Stimulated activated CD8-positive, alpha-beta memory T cell treated with anti-CD3 and anti-CD28 coated beads, Interleukin-12 subunit alpha, Interleukin-12 subunit beta, amount 100 ng/mL, for 24 hours (primary cell): Measurements from ENCODE around the gene IL17RE.
"Not testable (repeated sequence)": the region's sequence is repeated elsewhere in the genome, so short reads cannot be mapped to it uniquely, and the experiment has no call there.

ENCODE experiments used
- DNase-seq: peaks from one replicate; pipeline ENCODE4 v3.0.0-alpha.2; 2020; ENCODE audit errors: extremely low read depth

IL17RE gene

DNA sequence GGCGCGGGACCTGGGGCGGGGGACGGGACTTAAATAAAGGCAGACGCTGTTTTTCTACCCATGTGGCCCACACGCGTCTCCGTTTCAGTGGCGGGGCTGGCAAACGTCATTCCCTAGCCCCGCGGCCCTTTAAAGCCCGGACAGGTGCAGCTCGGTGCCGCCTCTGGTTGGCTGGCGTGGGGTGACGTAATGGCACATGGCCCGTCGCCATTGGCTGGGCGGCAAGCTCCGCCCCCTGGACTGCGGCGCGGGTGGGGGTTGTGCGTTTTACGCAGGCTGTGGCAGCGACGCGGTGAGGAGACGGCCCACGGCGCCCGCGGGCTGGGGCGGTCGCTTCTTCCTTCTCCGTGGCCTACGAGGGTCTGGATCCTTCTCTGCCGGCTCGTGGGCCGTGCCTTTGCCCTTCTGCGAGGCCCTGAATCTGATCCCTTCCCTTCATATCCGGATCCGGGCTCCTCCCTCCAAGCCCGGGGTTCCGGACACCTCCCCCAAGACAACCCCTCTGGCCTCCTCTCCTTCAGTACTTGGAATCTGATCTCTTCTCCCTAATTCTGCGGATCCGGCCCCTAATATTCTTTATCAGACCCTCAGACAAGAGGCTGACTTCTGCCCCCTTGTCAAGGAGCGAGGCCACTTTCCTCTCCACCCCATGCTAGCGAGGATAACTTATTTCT, 31.1 kb downstream of the IL17RE start, which contains the start of gene CRELD1:
CRELD1 (plus strand) TSS at position 274 of the 674 bp plus-strand sequence. CDS start 605 bp downstream, outside the sequence.
- peak; percentile 91 for DNase-seq

DNA sequence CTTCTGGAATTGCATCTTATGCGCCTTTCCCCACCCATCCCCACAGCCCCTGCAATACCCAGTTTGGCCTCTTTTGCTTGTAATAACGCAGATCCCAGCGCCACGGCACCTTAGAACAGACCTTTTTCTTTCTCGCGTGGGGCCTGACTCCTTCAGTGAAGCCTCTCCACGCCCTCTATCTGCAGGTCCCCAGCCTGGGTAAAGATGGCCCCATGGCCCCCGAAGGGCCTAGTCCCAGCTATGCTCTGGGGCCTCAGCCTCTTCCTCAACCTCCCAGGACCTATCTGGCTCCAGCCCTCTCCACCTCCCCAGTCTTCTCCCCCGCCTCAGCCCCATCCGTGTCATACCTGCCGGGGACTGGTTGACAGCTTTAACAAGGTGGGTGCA, 31.6 kb downstream of the IL17RE start:
- no peak for DNase-seq

DNA sequence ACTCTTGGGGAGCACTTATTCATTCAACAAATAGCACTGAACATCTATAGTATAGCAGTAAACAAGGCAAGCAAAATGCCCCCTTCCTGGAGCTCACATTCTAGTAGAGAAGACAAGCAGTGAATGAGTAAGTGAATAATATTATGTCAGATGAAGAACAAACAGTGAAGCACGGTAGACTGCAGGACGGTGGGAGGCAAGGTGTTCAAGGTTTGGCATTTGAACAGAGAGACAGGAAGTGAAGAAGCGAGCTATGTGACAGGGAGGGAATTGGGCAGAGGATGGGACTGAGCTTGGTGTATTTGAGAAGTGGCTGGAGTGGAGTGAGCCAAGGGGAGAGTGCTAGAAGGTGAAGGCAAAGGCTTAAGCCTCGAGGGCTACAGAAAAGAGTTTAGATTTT, 32.3 kb downstream of the IL17RE start:
- DNase-seq, result no peak

DNA sequence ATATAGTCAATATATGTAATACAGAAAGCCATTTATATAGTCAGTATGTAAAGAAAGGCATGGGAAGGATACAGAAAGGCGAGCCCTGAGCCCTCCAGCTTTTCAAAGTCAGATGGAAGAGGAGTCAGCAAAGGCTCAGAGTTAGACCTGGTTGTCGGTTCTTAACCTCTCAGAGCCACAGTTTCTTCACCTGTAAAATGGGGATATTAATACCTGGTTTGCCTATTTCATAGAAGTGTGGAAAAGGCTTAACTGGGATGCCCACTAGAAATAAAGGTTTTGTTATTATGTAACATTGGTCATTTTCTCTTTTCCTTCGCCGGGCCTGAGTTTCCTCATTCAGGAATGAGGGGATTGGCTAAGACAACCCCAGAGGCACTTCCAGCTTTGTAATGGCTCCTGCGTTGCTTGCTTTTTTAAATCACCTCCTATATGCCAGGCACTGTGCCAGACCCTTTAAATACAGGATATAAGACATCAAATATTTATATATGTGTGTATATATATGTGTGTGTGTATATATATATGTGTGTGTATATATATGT, 33.4 kb downstream of the IL17RE start:
- no peak for DNase-seq

DNA sequence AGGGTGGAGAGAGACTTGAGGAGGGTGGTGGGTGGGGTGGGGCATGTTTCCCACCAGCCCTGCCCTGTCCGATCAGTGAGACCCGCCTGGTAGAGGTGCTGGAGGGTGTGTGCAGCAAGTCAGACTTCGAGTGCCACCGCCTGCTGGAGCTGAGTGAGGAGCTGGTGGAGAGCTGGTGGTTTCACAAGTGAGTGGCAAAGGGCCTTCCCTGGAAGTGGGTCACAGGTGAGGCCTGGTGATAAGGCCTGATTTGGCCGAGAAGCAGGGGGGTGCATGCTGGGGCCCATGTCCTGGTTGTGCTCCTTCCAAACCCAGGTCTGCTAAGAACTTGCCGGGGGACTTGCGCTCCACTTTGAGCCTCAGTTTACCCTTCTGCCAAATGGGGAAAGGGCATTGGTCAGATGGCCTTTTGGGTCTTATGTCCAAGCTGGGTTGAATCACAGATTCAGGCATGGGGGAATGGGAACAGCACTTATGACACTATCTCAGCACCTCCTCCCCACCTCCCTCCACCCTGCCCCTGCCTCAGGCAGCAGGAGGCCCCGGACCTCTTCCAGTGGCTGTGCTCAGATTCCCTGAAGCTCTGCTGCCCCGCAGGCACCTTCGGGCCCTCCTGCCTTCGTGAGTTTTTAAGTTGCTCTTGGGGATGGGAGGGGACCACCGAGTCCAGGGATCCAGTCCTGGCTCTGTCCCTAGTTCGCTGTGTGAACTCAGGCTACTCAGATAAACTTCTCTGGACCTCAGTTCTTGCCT, 35.0 kb downstream of the IL17RE start:
- DNase-seq, result no peak

DNA sequence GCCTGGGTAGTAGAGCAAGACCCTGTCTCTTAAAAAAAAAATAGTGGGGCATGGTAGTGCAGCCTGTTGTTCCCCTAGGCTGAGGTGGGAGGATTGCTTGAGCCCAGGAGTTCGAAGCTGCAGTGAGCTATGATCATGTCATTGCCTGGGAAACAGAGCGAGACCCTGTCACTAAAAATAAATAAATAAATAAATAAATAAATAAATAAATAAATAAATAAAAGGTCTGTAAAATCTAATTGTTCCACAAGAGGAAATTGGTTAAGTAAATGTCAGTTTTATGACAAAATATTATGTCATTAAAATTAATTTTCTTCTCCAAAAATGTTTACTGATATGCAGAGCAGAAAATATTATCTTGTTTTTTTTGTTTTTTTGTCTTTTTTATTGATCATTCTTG, 36.3 kb downstream of the IL17RE start:
- DNase-seq, result no peak

DNA sequence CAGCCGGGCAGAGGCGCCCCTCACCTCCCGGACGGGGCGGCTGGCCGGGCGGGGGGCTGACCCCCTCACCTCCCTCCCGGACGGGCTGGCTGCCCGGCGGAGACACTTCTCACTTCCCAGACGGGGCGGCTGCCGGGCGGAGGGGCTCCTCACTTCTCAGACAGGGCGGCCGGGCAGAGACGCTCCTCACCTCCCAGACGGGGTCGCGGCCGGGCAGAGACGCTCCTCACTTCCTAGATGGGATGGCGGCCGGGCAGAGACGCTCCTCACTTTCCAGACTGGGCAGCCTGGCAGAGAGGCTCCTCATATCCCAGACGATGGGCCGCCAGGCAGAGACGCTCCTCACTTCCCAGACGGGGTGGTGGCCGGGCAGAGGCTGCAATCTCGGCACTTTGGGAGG, 37.3 kb downstream of the IL17RE start:
- DNase-seq, result not testable (repeated sequence)

DNA sequence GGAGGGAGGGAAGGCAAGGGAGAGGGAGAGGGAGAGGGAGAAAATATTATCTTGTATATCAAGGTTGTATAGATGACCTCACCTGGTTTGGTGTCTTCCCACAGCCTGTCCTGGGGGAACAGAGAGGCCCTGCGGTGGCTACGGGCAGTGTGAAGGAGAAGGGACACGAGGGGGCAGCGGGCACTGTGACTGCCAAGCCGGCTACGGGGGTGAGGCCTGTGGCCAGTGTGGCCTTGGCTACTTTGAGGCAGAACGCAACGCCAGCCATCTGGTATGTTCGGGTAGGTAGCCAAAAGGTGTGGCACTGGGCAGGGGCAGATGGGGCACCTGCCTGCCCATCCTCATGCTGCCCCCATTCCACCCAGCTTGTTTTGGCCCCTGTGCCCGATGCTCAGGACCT, 38.1 kb downstream of the IL17RE start:
- DNase-seq, result no peak

DNA sequence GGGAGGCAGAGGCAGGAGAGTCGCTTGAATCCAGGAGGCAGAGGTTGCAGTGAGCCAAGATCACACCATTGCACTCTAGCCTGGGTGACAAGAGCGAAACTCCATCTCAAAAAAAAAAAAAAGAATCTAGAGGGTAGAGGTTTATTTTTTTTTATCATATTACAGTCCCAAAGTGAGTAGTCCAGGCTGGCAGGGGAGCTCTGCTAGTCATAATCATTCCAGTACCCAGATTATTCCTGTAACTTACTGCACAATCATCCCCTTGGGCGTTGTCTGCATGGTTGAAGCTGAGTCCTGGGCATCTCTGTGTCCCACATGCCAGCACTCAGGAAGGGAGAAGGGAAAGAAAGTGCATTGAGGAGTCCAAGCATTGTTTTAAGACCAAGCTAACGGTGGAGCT, 39.5 kb downstream of the IL17RE start:
- DNase-seq, result no peak

DNA sequence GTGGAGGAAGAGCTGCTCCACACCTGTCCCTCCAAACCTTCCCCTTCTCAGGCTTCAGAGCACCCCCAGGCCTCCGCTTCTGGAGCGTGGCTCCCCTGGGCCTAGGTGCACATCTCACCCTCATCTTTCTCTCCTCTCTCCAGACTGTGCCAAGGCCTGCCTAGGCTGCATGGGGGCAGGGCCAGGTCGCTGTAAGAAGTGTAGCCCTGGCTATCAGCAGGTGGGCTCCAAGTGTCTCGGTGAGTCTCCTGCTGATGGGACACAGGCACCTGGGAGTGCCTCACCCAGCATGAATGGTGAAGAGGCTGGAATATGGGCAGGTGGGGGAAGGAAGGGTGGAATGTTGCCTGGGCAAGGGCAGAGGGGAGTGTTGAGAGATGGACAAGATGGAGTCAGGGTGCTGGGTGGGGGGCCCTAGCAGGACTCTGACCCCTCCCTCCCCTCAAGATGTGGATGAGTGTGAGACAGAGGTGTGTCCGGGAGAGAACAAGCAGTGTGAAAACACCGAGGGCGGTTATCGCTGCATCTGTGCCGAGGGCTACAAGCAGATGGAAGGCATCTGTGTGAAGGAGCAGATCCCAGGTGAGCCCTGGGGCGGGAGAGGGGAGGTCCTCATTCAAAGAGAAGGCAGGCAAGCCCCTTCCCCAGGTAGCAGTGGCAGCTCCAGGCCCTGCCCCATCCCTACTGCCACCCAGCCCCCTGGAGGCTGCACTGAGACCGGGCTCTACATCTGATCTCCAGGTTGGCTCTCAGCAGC, 40.5 kb downstream of the IL17RE start:
- DNase-seq, result no peak

DNA sequence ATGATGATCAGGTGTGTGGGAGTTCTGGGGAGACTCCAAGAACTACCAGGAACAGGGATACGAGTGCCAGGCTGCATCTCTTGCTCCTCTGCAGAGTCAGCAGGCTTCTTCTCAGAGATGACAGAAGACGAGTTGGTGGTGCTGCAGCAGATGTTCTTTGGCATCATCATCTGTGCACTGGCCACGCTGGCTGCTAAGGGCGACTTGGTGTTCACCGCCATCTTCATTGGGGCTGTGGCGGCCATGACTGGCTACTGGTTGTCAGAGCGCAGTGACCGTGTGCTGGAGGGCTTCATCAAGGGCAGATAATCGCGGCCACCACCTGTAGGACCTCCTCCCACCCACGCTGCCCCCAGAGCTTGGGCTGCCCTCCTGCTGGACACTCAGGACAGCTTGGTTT, 41.6 kb downstream of the IL17RE start:
- no peak for DNase-seq

DNA sequence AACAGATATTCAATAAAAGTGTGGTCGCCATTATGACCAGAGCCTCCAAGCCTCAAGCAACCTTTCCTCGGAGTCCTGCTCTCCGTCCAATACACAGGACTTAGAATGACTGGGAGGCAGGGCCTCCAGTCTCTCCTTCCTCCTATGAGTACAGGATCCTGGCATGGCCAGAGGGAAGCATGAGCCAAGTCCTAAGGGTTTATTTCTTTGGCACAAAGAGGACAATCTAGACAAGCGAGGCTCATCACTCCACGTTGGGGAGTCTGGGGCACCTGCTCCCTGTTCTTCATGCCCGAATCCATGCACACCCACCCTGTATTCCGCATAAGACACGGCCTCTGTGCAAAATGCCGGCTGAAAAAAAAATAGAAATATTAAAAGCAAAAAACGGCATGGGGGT, 42.7 kb downstream of the IL17RE start:
- no peak for DNase-seq

DNA sequence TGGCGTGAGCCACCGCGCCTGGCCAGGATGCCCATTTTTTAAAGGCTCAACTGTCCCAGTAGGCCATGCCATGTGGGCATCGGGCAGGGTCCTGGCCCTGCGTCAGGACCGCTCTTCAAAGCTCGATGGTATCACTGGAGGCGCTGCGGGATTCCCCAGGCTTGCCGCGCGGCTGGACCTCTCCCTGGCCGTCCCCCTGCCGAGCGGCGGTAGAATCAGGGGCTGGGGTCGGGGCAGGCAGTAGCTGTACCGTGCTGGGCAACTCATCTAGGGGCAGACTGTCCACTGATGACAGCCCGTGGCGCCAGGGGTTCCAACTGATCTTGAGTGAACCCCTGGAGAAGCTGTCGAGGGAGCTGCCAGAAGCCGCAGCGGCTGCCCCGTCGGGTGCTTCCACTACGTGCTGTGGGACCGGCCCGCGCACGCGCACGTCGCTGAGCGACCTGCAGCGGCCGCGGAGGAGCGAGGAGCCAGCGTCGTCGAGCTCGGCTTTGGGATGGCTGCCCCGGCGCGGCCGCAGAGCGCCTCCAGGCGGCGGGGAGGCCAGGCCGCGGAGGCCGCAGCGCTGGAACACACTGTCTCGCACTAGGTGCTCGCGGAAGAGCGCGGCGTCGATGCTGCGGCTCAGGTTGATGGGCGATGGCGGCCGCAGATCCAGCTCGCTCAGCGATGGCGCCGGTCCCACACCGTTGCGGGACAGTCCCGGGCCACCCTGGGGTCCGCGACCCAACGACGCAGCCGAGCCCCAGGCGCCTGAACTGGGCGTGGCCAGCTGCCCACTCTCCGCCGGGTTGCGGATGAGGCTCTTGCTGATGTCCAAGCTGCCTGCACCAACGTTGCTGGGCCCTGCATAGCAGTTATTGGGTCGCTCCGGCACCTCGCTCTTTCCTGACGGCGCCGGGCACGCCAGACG, 43.7 kb downstream of the IL17RE start:
- DNase-seq, result peak; percentile 63

DNA sequence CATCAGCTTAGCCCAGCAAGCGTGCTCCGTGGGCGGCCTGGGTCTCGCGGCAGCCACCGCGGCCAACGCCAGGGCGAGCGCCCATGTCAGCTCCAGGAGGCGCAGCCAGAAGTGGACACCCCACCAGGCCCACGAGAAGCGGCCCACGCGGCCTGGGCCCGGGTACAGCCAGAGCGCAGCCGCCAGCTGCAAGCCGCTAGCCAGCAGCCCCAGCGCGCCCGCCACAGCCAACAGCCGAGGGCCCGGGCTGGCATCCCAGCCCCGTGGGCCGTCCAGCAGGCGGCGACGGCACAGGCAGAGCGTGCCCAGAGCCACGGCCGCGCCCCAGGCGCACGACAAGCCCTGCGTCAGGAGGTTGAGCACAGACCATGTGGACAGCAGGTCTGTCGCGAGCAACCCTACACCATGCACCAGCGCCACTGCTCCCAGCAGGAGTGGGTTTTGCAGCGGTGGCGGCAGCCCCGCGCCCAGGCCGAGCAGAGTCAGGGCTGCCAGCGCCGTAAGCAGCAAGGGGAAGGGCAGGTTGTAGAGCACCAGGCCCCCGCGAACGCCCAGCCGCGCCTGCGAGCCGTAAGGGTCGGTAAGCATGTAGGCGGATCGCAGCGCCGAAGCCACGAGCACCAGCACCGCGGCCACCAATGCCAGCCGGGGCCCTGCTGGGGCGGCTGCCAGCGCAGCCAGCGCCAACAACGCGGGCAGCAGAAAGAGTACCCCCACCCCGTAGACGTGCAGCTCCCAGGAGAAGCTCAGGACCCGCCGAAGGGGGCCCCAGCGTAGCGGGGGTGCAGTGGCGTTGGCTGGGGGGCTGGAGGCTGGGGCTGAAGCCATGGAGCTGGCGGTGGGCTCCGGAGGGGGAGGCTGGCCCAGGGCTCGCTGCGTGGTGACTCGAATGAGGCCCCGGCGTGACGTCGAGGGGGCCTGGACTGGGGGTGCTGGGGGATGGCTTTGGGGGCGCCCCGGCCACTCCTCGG, 44.7 kb downstream of the IL17RE start:
- DNase-seq, result no peak

DNA sequence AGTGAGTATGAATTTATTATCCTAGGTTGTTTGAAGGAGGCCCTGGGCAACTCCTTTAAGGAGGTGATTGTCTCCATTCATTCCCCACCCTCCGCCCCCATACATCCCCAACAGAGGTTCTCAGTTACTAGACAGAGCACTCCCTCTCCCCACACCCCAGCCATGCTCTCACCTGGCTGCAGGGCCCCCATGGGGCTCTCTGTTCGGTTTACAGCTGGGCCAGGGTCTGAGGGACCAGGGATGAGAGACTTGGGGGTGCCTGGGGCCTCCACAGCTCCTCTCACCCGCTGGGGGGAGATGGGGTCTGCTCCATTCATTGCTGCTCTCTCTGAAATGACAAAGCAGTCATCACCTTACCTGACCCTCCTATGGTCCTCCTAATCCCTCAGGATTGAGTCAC, 45.9 kb downstream of the IL17RE start:
- DNase-seq, result no peak

DNA sequence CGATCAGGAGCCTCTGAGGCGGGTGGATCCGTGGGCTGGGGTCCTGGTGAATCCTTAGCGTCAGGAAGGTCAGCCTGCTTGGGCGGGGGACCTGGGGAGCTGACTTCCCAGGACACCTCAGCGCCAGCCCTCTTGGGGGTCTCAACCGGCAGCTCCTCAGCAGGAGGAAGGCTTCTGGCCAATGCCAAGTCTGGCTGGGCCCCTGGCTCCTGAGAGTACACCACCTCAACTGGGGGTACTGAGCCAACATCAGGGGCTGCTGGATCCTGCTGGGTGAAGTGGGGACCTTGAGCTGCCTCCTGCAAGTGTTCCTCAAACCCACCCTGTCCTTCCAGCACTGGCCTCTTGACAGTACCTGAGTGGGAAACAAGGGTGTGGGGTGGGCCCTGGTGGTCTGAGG, 46.5 kb downstream of the IL17RE start:
- DNase-seq, result no peak

DNA sequence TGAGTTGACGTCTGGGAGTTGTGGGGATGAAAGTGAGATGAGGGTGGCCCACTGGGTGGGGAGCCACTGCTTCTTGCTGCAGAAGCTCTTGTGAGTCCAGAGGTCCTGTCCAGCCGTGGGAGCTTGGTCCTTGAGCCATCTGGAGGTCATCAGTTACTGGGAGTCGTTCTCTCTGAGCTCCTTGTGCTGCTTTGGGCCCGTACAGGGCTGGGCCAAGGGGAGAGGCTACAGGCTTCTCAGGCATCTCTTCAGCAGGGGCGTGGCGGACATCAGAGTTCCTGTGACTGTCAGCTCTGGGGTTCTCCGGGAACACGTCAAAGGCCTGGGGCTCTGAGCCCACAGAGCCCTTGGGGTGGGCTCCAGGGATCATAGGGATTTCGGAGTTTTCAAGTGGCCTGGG, 47.0 kb downstream of the IL17RE start:
- DNase-seq, result no peak

DNA sequence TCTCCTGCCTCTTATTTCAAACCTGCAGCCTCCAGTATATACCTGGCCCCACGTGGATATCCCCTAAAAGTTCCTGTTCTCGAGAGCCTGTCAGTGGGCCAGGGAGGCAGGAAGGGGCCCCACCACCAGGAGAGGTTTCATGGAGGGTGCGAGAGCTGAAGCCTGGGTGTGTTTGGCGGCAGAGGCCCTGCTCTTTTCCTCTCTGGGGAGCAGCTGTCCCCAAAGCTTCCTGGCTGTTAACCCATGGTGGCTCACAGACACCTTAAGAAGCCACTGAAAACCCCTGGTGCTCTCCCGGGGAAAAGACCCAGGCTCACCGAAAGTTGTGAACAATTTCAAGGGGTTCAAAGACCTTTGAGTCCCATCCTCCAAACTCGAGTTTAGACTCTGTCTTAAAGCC, 48.5 kb downstream of the IL17RE start:
- no peak for DNase-seq

DNA sequence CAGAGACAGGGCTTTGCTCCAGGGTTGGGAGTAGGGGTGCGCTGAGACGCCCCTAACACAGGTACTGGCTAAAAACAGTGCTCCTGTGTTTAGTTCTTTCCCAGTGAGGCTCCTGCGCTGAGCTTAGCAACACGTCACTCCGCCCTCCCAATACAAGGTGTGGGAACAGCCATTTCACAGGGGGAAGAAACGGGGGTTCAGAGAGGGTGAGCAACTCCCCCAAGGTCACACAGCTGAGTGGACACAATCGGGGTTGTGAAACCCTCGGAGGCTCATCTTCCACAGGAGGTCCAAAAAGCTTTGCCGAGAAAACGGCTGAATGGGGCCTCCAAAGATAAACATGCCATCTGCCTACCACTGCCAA, 48.9 kb downstream of the IL17RE start:
- DNase-seq, result no peak
